ENCODE data around the gene DNTTIP2.
"Not testable (repeated sequence)": the region's sequence is repeated elsewhere in the genome, so short reads cannot be mapped to it uniquely, and the experiment has no call there.

Gene DNTTIP2

GRCh38 chr1:93878889-93879586 lies at the start of gene DNTTIP2:
Gene DNTTIP2, minus strand, starts transcription at chr1:93879206. Its CDS starts 58 bp downstream, at chr1:93879148.
- peak; percentile 67 for DNase-seq (ENCODE audit: low read depth)

DNA sequence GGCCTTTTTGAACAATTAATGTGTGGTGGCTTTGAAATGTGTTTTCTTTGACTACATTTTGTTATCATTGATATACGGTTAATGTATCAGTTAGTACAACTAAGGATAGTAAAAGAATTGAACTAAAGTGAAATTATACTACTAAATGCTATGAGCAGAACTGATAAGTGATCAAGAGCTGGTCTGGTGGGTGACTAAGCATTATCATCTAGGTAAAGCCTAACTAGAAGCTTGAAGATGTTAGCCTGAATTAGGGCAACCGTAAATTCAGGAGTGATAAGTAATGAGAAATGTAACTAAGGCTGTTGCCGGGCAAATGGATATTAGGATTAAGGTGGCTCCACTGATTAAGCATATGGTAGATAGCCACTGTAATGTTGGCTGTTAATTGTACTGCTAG lies 46.2 kb upstream of the DNTTIP2 start:
- no peak for DNase-seq (ENCODE audit: low read depth)

- DNase-seq (ENCODE audit: low read depth), result no peak
Observed at GRCh38 chr1:93919780-93920179, 40.8 kb upstream of the DNTTIP2 start.

DNA sequence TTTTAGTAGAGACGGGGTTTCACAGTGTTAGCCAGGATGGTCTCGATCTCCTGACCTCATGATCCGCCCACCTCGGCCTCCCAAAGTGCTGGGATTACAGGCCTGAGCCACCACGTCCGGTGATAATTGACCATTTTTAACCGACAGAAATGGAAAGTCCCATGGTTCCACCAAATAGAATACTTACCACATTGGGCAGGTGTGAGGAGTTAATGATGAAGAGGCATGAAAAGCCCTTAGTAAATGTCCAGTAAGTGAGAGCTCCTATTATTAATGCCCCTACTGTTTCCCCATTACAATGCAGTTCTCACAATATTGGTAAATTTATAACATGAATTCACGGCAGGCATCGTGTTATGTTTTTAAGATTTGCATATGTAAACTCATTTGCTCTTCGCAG lies 38.3 kb upstream of the DNTTIP2 start:
- no peak for DNase-seq (ENCODE audit: low read depth)

- DNase-seq (ENCODE audit: low read depth), result not testable (repeated sequence)
Observed at GRCh38 chr1:93910880-93911279, 31.9 kb upstream of the DNTTIP2 start.

GRCh38 chr1:93910305-93910704 lies 31.3 kb upstream of the DNTTIP2 start:
- DNase-seq (ENCODE audit: low read depth), result no peak

DNA sequence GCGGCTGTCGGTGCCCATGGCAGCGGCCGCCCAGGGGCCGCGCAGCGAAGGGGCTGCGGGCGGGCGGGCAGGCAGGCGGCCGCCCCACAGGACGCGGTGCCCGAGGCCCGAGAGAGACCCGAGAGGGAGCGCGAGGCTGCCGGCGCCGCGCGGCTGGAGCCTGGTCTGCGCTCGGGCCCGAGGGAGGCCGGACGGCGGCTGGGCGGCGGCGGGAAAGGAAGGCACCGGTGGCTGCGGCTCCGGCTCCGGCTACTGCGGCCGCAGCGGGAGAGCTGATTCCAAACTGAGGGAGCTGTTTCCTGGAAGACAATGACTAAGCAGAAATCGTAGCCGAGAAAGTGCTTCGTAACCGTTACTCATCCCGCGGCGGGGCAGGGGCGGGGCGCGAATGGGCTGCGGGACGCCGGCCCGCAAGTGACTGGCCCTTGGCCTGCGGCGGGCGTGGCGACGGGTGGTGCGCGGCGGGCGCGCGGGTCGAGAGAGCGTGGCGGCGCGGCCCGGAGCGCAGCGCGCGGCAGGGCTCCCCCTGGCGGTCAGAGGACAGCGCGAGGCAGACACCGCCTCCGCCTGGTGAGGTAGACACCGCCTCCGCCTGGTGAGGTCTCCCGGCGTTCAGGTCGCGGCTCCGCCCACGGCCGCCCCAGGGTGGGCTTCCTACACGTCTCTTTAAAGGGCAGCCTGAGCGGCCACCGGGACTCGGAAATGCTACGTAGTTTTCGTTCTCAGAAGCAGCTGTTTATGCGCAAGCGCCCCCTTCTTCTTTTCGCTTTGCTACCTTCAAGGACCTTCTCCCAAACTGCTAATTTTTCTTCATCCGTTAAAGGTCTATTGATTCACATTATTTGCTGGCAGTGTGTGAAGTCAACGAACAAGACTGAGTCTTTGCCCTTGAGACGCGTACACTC lies 30.4 kb upstream of the DNTTIP2 start, which contains the start of gene GCLM:
Gene GCLM (minus strand): TSS at position 285 of the 905 bp plus-strand sequence. CDS start 267 bp downstream, at position 18.
- DNase-seq (ENCODE audit: low read depth), result peak; percentile 82

GRCh38 chr1:93908394-93909145 lies 29.6 kb upstream of the DNTTIP2 start:
- no peak for DNase-seq (ENCODE audit: low read depth)

DNA sequence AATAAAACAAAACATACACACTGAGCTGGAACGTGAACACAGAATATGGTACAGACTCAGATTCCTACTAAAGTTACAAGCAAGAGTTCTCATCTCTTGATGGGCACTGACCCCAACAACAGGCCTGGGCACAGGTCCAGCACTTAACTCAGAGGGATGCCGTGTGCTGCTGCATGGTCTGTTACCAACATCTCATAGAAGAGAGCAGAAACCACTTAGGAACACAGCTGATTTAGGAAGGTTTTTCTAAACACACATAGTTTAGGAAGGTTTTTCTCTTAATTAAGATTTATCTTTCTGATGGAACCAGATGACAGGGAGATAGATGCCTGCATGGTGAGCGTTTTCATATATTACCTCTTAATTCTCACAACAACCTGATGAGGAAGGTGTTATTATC lies 28.7 kb upstream of the DNTTIP2 start:
- DNase-seq (ENCODE audit: low read depth), result no peak

- no peak for DNase-seq (ENCODE audit: low read depth)
Observed at GRCh38 chr1:93906480-93906879, 27.5 kb upstream of the DNTTIP2 start.

GRCh38 chr1:93905734-93906133 lies 26.7 kb upstream of the DNTTIP2 start:
- DNase-seq (ENCODE audit: low read depth), result no peak

GRCh38 chr1:93905051-93905450 lies 26.0 kb upstream of the DNTTIP2 start:
- DNase-seq (ENCODE audit: low read depth), result no peak

DNA sequence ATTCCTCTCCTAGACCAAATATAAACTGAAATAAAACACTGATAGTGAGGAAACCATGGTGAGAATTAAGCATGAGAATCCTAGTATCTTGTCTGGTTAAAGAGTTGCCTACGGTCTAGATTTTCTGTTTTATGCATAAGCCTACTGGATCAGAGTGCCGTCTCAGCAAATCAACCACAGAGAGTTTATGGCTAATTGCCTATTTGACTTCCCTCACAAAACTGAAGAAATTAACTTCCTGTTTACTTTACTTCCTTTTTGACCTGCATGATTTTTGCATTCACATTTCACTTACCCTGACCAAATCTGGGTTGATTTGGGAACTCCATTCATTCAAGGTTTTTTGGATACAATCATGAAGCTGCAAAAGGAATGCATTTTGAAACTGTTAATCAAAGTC lies 25.2 kb upstream of the DNTTIP2 start:
- no peak for DNase-seq (ENCODE audit: low read depth)

DNA sequence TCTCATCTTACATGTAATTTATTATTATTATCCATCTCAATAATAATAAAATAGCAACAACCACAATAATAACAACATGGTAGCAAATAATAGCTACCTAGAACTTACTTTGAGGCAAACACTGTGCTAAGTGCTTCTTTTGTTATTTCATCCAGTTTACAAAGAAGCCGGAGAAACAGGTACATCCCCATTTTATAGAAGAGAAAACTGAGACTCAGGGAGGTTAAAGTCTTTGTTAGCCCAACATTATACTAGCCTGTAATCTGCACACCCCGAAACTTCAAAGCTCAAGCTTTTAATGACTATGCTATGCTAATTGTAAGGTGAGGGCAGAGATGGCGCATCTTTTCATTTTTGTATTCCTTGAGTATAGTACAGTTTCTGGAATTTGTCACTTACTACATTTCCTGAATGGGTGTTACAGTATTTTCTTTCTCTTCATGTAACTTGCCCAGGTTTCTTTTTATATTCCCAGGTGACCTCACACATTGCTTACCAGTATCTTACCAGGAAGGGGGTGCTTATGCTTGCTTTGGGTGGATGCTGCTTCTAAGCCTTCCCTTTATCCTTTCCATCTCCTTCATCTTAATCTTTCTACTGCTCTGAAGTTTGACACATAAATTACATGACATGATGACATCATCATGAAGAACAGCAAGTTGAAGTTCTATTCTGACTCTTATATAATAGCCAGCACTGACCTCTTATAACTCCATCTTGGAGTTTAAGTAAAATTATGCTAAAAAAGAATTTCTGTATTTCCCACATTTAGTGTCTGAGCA lies 21.9 kb upstream of the DNTTIP2 start:
- no peak for DNase-seq (ENCODE audit: low read depth)

GRCh38 chr1:93899543-93900207 lies 20.7 kb upstream of the DNTTIP2 start:
- DNase-seq (ENCODE audit: low read depth), result no peak

DNA sequence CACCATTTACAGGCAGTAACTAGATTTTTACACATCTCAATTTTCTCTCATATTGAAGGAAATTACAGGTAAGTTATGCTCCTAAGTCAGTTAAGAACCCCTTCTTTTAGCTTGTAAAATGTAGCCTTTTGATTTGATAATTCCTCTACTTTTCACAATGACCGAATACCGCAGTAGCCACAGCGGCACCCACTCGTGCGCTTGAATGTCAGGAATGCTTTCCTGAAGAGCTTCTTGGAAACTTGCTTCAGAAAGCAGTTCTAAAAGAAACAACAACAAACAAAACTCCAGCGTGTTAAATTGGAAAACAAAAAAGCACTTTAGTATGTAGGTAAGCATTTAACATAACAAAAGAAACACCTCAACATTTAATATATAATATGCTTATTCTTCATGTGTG lies 9.9 kb upstream of the DNTTIP2 start:
- no peak for DNase-seq (ENCODE audit: low read depth)

GRCh38 chr1:93882269-93882668 lies 3.3 kb upstream of the DNTTIP2 start:
- no peak for DNase-seq (ENCODE audit: low read depth)

DNA sequence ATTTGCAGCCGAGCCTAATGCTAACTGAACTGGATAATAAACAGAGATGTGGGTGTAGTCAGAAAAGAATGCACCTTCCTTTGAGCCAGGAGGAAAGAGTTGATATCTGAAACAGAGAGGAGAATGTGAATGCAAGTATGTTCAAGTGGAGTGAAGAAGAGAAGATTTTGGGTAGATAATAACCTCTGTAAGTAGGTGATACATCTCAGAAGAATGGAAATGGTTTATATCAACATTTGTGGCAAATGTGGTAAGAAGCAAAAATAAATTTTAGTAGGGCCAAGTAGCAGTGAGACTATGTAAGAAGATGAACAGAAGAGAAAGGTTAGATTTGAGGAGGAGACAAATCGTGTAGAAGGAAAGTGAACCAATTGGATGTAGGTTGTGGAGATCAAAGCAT lies 1.7 kb upstream of the DNTTIP2 start:
- no peak for DNase-seq (ENCODE audit: low read depth)

DNA sequence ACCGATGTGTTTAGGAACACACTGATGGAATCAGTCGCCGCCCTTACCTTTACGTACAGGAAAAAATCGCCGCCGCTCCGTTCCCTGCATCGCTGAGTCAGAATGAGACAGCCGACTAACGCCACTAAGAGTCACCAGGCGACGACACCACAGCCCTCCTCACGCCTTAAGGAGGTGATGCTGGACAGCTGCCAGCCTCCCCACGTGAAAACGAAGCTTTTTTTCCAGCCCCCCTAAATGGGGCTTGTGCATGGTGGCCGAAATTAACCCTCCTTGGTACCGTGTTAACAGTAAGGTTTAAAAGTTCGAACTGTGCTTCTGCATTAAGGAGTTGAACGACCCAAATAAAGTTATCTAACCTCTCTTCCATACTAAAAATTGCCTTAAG lies 511 bp downstream of the DNTTIP2 start:
- DNase-seq (ENCODE audit: low read depth), result no peak

DNA sequence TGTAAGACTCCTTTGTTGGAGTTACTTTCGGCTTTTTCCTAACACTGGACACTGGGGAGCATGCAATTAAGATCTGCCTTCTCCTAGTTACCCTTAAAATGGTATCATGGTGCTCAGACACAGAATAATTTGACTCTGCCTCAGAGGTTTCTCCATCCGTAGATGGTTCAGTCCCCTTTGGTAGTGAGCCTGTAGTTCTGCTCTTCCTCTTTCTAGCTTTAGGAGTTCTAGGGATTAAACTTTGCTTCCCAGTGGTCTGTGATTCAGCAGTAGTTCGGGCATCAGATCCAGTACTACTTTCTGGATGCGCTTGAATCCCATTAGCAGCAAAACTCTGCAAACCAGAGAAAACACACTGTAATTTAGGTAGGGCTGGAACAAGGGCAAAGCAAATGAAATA lies 1.5 kb downstream of the DNTTIP2 start:
- no peak for DNase-seq (ENCODE audit: low read depth)

- no peak for DNase-seq (ENCODE audit: low read depth)
Observed at GRCh38 chr1:93876244-93876643, 2.8 kb downstream of the DNTTIP2 start.
